ENCODE measurements around the gene HECTD4. TPM values are rescaled to one million over a fixed set of nuclear protein-coding genes. Genes with fewer than 3 reads are reported as not detected.

The HECTD4 gene
- total and polyA plus RNA-seq, 12 donors = 3.0 to 33.7 (median 23.9) TPM

GRCh38 chr12:112386726-112387125, 4.5 kb upstream of the HECTD4 start:
- peak in 1 of 2 donors; percentile 23 for DNase-seq
- intact Hi-C loops (cut with DNase I) = loop anchor here (1.0 to 10.0 kb wide), 10 partner anchors 82 to 192 kb away; no protein-coding TSS in a partner anchor
- Histone ChIP-seq H3K36me3 (no peaks in the 10 kb centered on the region), H3K27me3 (no peaks in the 10 kb centered on the region), H3K4me1 (peaks cover 0 to 15% (median 4%) of the 10 kb centered on the region in 9 donors), H3K27ac (peak overlapping the region in 2 of 10 donors; percentile 10 to 22), H3K9me3 (no peaks in the 10 kb centered on the region), H3K4me3 (no peak overlapping the region)
- no peak for TF ChIP-seq CTCF (IDR thresholded peaks at IDR 0.05)
- peak in 1 of 8 donors; percentile 20 for ATAC-seq
- WGBS, 2 donors = 40 to 52% methylated on average over 3 of the region's 3 CpGs

GRCh38 chr12:112382866-112383265, 635 bp upstream of the HECTD4 start:
- no peaks in the 10 kb centered on the region for H3K9me3 ChIP-seq
- peak in 1 of 8 donors; percentile 3 for ATAC-seq
- no peaks in the 10 kb centered on the region for H3K27me3 ChIP-seq
- peak overlapping the region in 8 of 10 donors; percentile 85 to 99 (median 95) for H3K4me3 ChIP-seq
- 89 to 96% methylated on average over 11 of the region's 11 CpGs for WGBS, 2 donors
- no peak for DNase-seq
- intact Hi-C loops (cut with DNase I) = loop anchor here in 9 of 10 donors (5.0 to 10.0 kb wide), 7 partner anchors 78 to 188 kb away; no protein-coding TSS in a partner anchor
- peak overlapping the region in 9 of 10 donors; percentile 78 to 93 (median 90) for H3K27ac ChIP-seq
- TF ChIP-seq CTCF (IDR thresholded peaks at IDR 0.05) = no peak
- peaks cover 0 to 29% (median 23%) of the 10 kb centered on the region in 9 donors for H3K4me1 ChIP-seq
- no peaks in the 10 kb centered on the region for H3K36me3 ChIP-seq

- H3K27me3 ChIP-seq = no peaks in the 10 kb centered on the region
- peak in 4 of 8 donors; percentile 3 to 48 (median 14) for ATAC-seq
- DNase-seq = peak; percentile 12 to 15
- no peaks in the 10 kb centered on the region for H3K36me3 ChIP-seq
- H3K27ac ChIP-seq = peak overlapping the region; percentile 76 to 93 (median 88)
- intact Hi-C loops (cut with DNase I) = loop anchor here in 9 of 10 donors (5.0 to 10.0 kb wide), 7 partner anchors 77 to 187 kb away; no protein-coding TSS in a partner anchor
- H3K4me3 ChIP-seq = peak overlapping the region; percentile 63 to 99 (median 92)
- 1 to 42% methylated on average over 14 to 33 of the region's 33 CpGs for WGBS, 2 donors
- no peak for TF ChIP-seq CTCF (IDR thresholded peaks at IDR 0.05)
- H3K9me3 ChIP-seq = no peaks in the 10 kb centered on the region
- peaks cover 0 to 23% (median 20%) of the 10 kb centered on the region in 9 donors for H3K4me1 ChIP-seq
These were observed 787 bp downstream of the HECTD4 start for GRCh38 chr12:112381406-112381882.

- Histone ChIP-seq H3K36me3 (no peaks in the 10 kb centered on the region), H3K27me3 (no peaks in the 10 kb centered on the region), H3K9me3 (no peaks in the 10 kb centered on the region), H3K27ac (peak overlapping the region in 7 of 10 donors; percentile 78 to 93 (median 90)), H3K4me1 (peaks cover 0 to 23% (median 20%) of the 10 kb centered on the region in 9 donors), H3K4me3 (peak overlapping the region; percentile 63 to 99 (median 92))
- intact Hi-C loops (cut with DNase I) = loop anchor here in 9 of 10 donors (5.0 to 10.0 kb wide), 7 partner anchors 76 to 186 kb away; no protein-coding TSS in a partner anchor
- 51 to 68% methylated on average over 34 of the region's 34 CpGs for WGBS, 2 donors
- no peak for ATAC-seq
- peak in 1 of 2 donors; percentile 10 for DNase-seq
- TF ChIP-seq CTCF (IDR thresholded peaks at IDR 0.05) = no peak
These were observed 1.4 kb downstream of the HECTD4 start for GRCh38 chr12:112380663-112381405.

Measured in heart right ventricle (tissue), 16 donors.